LNCAP (cell line): Measurements from ENCODE around the gene SLC7A1.

ENCODE experiments used
- TF ChIP-seq, protein P1 (sequence below): fragments of 450-650 bp; IDR thresholded peaks from 2 replicates; pipeline ENCODE4 v1.5.1; 2017; ENCODE audit warnings: mild to moderate bottlenecking

Gene SLC7A1

GRCh38 chr13:29501674-29502073 is 93.8 kb downstream of the SLC7A1 start:
- TF ChIP-seq, protein P1, sequence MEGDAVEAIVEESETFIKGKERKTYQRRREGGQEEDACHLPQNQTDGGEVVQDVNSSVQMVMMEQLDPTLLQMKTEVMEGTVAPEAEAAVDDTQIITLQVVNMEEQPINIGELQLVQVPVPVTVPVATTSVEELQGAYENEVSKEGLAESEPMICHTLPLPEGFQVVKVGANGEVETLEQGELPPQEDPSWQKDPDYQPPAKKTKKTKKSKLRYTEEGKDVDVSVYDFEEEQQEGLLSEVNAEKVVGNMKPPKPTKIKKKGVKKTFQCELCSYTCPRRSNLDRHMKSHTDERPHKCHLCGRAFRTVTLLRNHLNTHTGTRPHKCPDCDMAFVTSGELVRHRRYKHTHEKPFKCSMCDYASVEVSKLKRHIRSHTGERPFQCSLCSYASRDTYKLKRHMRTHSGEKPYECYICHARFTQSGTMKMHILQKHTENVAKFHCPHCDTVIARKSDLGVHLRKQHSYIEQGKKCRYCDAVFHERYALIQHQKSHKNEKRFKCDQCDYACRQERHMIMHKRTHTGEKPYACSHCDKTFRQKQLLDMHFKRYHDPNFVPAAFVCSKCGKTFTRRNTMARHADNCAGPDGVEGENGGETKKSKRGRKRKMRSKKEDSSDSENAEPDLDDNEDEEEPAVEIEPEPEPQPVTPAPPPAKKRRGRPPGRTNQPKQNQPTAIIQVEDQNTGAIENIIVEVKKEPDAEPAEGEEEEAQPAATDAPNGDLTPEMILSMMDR, result no peak

GRCh38 chr13:29500386-29500785 is 95.1 kb downstream of the SLC7A1 start:
- TF ChIP-seq, protein P1, result no peak

DNA sequence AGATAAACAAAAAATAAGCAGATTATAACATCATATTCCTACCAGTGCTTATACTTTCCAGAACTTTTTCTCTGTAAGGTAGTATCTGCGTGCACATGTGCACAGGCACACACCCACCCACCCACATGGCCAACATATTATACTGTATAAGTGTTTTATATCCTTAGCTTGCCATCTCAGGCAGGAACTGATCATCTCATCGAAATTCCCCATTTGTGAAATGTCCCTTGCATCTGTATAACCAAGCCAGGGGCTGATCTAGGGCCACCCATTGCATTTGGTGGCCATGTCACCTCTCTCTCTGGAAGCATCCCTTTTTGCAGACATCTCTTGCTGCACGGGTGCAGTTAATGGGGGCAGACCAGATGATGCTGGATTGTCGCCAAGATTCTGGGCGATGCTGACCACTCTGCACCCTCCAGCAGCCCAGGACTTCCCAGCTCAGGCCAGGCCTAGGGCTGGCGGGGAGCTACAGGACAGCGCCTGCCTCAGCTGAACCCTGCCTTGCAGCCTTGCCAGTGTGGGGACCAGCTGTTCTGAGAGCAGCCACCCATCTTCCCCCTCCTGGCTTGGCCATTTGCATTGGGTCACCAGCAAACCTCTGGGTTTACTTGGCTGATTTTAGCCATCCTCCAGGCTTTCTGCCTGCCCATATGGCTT is 95.9 kb downstream of the SLC7A1 start:
- TF ChIP-seq, protein P1, result no peak

GRCh38 chr13:29498426-29499040 is 97.0 kb downstream of the SLC7A1 start:
- TF ChIP-seq, protein P1, result no peak

- TF ChIP-seq, protein P1, result no peak
Observed at GRCh38 chr13:29497137-29497654, 98.3 kb downstream of the SLC7A1 start.

GRCh38 chr13:29496241-29496712 is 99.2 kb downstream of the SLC7A1 start:
- TF ChIP-seq, protein P1, result no peak

DNA sequence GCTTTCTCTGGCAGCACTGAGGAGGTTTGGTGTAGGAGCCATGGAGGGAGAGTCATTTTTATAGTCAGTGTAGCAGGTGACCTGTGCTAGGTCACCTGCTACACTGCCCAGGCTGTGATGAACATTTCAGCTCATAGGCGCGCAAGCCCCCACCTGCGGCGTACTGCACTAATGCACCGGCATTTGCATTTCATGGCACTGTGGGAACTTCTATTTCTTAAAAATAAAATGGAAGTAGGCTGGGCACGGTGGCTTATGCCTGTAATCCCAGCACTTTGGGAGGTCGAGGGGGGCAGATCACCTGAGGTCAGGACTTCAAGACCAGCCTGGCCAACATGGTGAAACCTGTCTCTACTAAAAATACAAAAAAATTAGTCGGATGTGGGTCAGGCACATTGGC is 101.0 kb downstream of the SLC7A1 start:
- TF ChIP-seq, protein P1, result no peak
